ENCODE data around the gene MTSS2.

DNA sequence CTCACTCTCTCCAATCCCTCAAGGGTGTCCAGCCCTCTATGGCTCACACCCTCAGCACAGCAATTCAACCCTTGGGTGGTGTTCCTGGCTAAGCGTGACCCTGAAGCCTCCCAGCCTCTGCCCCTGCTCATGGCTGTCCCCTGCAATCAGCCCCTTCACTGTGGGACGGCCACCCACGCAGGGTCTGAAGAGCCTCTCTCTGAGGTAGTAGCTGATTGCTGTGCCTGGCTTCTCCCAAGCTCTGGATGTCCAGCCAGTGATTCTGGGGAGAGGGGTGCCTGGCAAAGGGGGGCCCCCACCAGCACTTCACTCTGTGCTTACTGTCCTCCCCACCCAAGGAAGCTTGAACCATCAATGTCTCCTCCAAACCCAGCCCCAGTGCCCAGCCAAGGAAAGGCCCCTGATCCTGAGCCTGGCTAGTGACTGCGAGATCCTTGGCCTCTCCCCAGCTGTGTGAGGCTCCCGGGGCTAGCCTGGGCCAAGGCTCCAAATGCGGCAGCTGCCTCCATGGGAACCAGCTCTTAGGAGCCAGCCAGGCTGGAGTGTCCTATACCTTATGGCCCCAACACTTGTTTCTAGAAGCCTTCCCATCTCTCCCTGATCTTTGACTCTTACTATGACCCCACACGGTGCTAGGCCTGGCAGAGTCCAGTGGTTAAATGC, 9.9 kb downstream of the MTSS2 start:
- TF ChIP-seq BACH2 (CRISPR knock-in tag; IDR thresholded peaks at IDR 0.05; ENCODE audit: borderline replicate concordance) (no peak), SNAI2 (CRISPR knock-in tag; IDR thresholded peaks at IDR 0.05) (no peak)
- TF ChIP-seq, protein P1, sequence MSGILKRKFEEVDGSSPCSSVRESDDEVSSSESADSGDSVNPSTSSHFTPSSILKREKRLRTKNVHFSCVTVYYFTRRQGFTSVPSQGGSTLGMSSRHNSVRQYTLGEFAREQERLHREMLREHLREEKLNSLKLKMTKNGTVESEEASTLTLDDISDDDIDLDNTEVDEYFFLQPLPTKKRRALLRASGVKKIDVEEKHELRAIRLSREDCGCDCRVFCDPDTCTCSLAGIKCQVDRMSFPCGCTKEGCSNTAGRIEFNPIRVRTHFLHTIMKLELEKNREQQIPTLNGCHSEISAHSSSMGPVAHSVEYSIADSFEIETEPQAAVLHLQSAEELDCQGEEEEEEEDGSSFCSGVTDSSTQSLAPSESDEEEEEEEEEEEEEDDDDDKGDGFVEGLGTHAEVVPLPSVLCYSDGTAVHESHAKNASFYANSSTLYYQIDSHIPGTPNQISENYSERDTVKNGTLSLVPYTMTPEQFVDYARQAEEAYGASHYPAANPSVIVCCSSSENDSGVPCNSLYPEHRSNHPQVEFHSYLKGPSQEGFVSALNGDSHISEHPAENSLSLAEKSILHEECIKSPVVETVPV (CRISPR knock-in tag; IDR thresholded peaks at IDR 0.05): no peak

Measured in SK-N-SH treated with all-trans-retinoic acid at 6 μM for 48 hours (cell line).